ENCODE measurements around the gene USF3.

DNA sequence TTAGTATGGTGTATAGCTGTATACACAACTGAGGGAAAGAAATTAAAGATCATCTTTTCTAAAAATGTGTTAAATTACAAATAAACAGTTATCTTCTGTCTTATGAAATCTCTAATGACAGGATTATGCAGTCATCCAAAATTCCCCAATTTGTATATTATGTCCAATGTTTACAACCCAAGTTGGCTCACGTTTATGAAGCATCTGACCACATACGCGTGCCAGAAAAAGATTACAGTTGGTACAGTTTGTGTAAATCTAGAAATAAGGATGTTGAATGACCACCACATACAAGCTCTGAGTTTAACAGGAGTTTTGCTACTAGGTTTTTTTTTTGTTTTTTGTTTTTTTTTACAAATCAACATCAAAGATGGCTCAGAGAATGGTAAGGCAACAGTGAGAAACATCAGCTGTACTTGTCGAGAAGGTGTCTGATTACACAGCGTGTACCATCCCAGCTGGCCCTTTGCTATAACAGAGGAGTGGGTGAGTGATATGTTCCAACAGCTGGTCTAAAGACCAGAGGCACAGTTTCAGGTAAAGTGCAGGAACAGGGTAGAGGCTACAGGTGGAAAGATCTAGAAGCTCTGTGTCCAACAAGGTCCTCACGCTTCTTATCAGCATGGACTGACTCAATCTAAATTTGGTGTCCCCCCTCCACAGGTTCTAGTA is 47.1 kb downstream of the USF3 start:
- TF ChIP-seq JUN (CRISPR knock-in tag; IDR thresholded peaks at IDR 0.05): no peak
- TF ChIP-seq FOXK2 (IDR thresholded peaks at IDR 0.05): no peak
- no peak for TF ChIP-seq NR3C1 (CRISPR knock-in tag; IDR thresholded peaks at IDR 0.05)
- no peak for TF ChIP-seq MYC (CRISPR knock-in tag; IDR thresholded peaks at IDR 0.05; ENCODE audit: borderline replicate concordance)
- no peak for TF ChIP-seq REXO4 (CRISPR knock-in tag; IDR thresholded peaks at IDR 0.05; ENCODE audit: borderline replicate concordance)
- TF ChIP-seq ZNF512 (CRISPR knock-in tag; IDR thresholded peaks at IDR 0.05): no peak
- no peak for TF ChIP-seq NKX3-1 (CRISPR knock-in tag; IDR thresholded peaks at IDR 0.05)
